Limb (tissue), 2 donors: Measurements from ENCODE around the gene ABLIM3.
"Not testable (repeated sequence)": the region's sequence is repeated elsewhere in the genome, so short reads cannot be mapped to it uniquely, and the experiment has no call there.

Experiments
- DNase-seq, 2 donors: peaks; one replicate each; pipeline ENCODE4 v3.0.0-alpha.2; 2016; ENCODE audit errors: extremely low spot score in 2 of 2

Gene ABLIM3

DNA sequence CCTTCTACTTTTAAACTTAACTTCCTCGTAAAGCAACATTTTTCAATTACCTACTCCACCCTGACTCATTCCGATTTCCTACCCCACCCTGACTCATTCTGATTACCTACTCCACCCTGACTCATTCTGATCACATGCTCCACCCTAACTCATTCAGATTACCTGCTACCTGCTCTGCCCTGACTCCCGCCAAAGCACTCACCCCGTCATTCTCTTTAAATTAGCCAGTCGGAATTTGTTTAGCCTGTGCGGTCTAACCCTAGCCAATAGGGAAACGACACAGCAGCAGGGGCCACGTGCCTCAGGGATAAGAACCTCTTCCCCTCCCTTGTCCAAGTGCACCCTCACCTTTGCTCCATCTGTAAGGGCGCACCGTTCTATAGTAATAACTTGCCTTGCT is 46.3 kb downstream of the ABLIM3 start:
- DNase-seq = not testable (repeated sequence)

- no peak for DNase-seq
Measured at GRCh38 chr5:149188383-149188782, 47.1 kb downstream of the ABLIM3 start.

DNA sequence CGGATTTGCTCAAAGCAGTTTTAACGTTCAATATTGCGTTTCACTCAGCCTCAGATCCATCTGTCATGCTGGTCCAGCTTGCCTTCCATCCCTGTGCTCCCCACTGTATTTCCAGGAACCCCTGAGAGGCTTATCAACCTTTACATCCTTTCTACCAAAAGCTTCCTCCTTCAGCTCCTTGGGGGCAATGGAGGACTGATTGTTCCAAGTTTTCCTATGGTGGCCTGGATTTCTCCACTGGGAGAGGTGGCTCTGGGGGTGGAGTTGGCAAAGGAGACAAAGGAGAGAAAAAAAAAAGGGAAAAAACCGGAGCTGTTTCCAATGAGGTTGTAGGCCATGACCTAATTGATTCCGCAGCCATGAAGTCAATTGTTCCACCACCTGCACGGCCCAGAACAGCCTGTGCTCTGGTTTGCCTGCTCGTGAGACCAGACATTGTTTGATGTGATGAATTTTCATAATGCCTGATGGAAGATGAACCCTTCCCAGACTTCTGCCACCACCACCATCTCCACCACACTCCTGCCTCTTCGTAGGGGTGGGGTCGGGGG is 54.1 kb downstream of the ABLIM3 start:
- no peak for DNase-seq

DNA sequence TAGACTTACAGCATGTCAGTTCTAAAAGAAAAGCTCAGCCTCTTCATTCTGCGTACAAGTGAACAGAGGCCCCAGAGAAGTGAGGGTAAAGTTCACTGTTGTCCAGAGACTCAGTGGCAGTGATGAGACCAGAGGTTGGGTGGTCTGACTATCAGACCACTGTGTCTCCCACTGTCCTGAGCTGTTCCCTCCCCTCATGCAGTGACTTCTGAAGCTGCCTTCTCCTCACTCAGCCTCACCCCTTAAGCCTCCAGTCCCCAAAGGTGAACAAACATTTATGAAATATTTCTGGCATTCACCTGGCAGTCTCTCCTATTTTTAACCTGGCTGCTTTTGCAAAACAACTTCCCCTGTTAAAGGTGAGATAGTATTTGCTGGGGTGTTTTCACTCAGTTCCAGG is 54.7 kb downstream of the ABLIM3 start:
- no peak for DNase-seq

DNA sequence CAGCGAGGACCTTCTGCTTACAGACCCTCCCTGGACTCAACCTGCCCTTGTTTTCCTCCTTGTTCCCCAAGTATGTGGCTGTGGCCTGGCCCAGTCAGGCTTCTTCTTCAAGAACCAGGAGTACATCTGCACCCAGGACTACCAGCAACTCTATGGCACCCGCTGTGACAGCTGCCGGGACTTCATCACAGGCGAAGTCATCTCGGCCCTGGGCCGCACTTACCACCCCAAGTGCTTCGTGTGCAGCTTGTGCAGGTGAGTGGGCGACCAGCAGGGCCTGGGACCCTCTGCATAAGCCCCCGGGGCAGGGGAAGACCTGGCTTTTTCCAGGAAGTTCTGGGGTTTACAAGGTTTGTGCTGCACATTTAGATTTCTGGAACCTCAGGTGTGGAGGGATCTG is 56.9 kb downstream of the ABLIM3 start:
- no peak for DNase-seq

GRCh38 chr5:149200355-149200754 is 59.1 kb downstream of the ABLIM3 start:
- DNase-seq = no peak

DNA sequence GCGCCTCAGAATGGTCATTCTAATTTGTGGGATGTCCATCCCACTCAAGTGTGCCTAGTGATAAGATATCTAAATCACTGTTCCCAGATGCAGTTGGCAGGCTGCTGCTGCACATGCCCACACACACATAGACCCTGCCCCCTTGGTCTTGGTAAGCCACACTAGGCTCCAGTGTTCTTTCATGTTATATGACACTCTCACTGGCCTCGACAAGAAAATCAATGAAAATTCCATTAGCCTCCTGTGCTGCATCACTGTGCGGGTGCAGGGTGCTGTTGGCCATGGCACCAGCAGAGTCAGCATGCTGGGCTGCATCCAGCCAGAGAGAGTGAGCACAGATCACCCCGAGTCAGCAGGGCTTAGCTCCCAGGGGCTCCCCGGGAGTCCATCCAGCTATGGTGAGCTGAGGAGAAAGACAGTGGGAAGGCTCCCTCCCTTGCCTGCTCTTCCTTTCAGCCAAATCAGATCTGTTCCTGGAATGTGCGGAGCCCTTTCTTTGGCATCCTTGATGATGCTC is 59.9 kb downstream of the ABLIM3 start:
- DNase-seq = no peak

- DNase-seq = no peak
Measured at GRCh38 chr5:149202910-149203451, 61.7 kb downstream of the ABLIM3 start.

DNA sequence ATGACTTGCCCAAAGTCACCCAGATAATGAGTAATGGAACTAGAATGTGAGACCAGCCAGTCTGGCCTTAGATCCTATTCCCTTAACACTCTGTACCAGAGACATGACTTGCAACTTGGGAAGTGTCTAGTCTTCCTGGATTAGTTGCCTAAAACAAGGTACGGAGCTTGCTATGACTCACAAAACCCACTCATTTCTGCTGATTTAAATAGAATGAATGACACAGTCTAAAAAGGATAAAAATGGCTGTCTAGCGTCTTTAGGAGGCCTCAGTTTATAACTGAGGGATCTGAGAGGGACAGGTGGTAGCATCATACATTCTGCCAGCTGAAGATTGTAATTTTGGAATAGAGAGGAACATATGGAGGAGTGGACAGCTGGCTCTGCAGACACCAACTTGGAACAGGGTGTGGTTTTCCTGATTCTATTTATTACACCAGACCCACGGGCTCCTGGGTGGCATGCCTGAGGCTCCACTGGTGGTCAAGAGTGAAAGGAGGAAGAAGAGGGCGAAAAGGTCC is 62.7 kb downstream of the ABLIM3 start:
- DNase-seq = peak in 1 of 2 donors; percentile 31

DNA sequence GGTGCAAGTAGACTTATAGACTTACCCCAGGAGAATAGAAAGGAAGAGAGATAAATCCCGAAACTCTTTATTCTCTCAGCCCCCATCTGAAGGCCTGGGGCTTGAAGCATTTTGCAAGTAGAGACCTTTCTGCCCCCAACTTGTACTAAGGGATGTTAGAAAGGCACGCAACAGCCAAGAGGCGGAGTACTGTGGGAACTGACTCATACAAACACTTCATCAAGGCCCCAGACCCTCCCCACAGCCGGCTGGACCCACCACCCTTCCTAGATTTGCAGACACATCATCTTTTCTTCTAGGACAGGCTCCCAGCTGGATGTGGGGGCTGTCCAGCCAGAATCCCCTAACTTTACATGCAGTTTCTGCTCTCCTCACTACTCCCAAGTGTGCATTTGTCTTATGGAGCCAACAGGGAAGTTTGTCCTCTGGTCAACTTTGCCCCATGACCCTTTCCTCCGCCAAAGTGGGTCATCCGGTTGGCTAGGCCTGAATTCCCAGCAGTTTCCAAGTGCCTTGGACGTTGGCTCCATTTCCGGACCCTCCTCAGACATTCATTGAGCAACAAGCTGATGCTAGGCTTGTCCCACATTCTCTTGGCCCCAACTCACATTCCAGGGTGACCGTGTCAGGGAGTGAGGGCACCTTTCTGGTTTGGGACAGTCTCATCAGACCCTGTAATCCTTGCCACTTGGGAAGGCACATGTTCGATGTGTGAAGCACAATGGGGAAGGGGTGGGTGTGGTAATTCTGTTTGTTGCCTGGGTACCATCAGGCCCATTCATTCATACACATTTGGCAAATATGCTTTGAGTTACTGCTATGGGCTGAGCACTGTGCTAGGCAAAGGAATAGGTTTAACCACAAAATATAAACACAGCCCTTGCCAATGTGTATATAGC is 64.6 kb downstream of the ABLIM3 start:
- no peak for DNase-seq

- DNase-seq = no peak
Measured at GRCh38 chr5:149206524-149207141, 65.3 kb downstream of the ABLIM3 start.

- no peak for DNase-seq
Measured at GRCh38 chr5:149207831-149208230, 66.5 kb downstream of the ABLIM3 start.

DNA sequence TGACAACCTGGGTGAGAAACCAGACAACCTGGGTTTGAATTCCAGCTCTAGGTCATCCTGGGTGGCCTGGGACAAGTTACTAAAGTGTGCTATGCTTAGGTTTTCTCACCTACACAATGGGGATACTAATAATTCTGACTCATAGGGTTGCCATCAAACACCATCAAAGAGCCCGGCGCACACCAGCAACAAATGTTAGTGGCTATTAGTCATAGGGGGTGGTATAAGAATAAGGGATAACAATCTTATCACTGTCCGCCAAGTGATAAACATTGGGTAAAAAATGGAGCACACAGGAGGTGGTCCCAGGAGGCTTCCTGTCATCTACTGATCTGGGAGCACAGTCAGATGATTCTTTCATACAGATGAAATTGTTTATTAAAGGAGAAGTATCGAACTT is 68.9 kb downstream of the ABLIM3 start:
- DNase-seq = no peak

DNA sequence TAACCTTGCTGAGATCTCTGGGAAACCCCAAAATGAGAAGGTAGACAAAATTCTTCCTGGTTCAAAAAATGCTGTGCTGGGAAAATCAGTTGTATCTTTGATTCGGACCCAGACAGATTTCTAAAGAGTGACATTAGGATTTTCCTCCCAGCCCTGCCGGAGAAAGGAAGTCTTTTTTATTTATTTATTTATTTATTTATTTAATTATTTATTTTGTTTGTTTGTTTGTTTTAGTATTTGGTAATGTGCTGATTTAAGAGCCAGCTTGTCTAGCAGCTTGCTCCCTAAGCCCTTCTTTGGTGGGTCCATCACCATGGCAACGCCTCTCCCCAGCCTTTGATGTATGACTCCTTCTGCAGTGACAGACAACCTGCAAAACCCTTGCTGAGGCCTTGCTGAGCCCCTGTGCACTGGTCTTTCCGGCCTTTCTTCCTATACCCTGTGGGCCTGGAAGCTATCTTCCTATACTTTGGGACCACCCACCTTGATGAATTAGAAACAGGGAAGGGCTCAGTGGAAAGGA is 69.7 kb downstream of the ABLIM3 start:
- no peak for DNase-seq

- DNase-seq = no peak
Measured at GRCh38 chr5:149211566-149211965, 70.3 kb downstream of the ABLIM3 start.

DNA sequence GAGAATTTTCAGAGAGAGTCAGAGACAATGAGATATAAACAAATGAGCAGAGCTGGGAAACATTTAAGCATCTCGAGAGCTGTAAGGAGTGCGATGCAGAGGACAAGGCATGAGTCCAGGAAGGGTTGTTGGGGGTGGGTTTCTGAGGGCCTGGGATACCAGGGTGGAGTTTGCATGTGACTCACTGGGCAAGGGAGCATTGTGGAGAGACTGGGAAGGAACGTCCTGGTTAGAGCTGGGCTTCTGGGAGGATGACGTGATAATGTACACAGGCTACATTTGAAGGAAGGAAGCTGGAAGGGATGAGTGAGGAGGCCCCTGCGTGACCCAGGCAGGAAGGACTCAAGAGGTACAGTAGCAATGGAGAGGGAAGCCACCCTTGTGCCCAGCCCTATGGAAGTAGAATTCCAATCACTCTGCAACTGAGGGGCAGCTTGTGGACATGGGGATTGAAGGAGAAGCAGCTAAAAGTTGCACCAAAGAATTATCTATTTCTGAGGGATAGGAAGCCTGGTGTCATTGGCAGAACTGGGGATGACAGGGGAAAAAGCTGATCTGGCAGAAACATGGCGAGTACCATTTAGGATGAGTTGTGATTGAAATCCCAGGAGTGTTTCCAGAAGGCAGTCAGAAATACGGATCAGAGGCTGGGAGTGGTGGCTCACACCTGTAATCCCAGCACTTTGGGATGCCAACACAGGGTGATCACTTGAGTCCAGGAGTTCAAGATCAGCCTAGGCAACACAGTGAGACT is 71.1 kb downstream of the ABLIM3 start:
- DNase-seq = no peak

DNA sequence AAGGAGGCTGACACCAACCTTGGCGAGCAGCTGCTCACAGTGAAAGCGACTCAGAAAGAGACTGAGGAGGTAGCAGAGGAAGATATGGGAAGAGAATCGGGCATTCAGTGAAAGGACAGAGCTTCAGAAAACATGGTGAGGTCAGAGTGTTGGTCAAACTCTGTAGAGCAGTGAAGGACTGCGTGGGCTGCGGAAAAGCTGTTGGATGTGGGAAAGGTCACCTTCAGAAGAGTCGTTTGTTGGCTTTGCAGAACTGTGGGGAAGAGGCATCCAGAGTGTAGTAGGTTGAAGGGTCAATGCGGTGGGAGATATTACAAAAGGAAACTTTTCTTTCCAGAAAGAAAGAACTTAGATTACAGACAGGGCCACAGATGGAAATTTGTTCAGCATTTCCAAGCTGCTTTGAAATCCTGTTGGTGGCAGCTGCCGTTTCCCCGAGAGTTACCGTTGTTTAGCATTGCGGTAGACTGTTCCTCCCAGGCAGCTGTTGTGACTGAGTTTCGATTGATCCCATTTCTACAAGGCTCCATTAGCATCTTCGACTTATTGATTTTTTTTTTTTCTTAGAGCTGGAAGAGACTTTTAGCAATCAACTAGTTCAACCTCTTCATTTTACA is 72.1 kb downstream of the ABLIM3 start:
- no peak for DNase-seq

DNA sequence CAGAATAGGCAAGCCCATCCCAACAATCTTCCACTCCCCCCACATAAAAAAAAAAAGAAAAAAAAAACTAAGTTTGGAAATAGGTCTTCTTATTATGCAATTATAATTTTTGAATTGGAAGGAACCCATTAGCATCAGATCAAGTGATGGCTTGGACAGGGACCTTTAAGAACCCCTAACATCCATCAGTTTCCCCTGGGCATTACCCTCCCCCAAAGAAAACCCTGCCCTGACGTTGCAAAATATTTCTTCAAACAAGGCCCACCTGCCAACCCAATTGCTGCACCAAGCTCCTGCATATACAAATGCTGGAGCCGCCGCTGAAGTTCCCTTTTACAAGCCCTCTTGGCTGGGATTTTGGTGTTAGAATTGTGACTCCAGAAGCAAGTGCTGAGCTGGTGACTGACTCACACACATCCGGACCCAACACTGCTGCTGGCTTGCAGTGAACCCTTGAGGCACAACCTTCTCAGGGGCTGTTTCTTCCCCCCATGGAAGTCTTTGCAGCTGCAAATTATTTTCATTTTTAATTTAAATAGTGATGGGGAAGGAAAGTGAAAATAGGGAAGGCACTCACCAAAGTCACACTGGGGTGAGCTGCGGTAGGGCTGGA is 74.3 kb downstream of the ABLIM3 start:
- no peak for DNase-seq

DNA sequence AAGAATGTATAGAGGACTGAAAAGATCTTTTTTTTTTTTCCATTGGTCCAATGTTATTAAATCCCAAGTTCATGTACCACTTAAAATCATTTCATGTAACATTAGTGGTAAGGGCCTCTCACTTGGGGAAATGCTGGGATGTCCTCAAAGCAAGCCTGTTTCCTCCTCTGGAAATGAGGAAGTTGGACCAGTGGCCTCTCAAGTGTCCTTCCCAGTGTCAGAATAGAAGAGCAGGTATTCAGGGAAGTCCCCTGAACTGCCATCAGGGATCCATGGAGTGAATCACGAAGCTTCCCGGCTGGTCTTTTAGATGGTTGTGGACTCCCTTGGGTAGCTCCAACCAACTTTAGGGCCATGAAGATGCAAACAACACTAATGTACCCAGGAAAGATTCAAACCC is 75.2 kb downstream of the ABLIM3 start:
- DNase-seq = no peak
